ENCODE measurements around the gene CCN5. TPM values are rescaled to one million over a fixed set of nuclear protein-coding genes. Genes with fewer than 3 reads are reported as not detected.

CCN5 gene
- total and polyA plus RNA-seq, 2 of the 8 experiments (the other 6 are each of a cell fraction or from before 2014, with no cell fraction given): not detected

DNA sequence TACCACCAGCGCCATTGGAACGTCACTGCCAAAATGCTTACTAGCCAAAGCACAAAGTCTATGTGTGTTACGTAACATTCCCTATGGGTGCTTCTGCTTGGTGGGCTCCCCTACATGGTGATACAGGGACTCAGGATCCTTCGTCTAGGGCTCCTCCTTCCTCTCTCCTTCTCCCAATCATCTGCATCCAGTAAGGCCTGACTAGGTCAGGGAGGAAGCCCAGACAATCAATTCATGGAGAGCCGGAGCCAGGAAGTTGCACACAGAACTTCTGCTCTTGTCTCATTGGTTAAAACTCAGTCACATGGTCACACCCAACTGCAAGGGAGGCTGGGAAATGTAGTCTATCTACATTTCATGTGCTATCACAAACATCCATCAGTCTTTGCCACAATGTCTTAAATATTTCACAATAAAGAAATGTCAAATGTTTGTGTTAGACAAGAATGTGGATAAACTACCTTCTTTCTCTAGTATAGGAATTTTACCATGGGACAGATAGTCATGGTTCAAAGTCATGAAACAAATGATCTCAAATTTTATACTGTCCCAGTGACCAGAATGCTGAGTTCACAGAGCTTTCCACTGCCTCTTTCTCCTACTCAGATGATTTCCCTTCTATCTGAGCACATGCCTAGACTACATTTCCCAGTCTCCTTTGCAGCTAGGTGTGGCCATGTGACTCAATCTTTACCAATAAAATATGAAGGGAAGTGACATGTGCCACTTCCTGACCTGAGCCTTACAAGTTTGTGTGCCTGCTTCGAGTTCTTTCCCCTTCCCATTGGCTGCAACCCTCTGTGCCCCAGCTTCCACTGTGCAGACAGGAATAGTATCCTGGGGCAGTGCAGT lies 21.2 kb downstream of the CCN5 start (continued):
- no peak for TF ChIP-seq BACH1 (IDR thresholded peaks at IDR 0.05; ENCODE audit: low read length)
- peak in 1 of 3 experiments; percentile 25; a peak in 1 of 4 replicates for TF ChIP-seq CTCF (IDR thresholded peaks at IDR 0.05; ENCODE audit: control extremely low read depth in 1 of 3, insufficient read depth in 1 of 3, low read depth in 1 of 3, low read length in 3 of 3)
- TF ChIP-seq SIX5 (IDR thresholded peaks at IDR 0.05; ENCODE audit: low read depth, low read length): peak; percentile 87
- TF ChIP-seq TAF7 (optimal IDR thresholded peaks at IDR 0.05; ENCODE audit: borderline replicate concordance, low read depth, low read length): no peak
- TF ChIP-seq SP2 (IDR thresholded peaks at IDR 0.05; ENCODE audit: low read length): no peak
- no peak for TF ChIP-seq SUZ12 (IDR thresholded peaks at IDR 0.05; ENCODE audit: low read length)
- TF ChIP-seq GABPA (IDR thresholded peaks at IDR 0.05; ENCODE audit: borderline replicate concordance, insufficient read depth, low read length): no peak
- peak; percentile 73; the same call in 1 of the 2 replicates for TF ChIP-seq ATF3 (IDR thresholded peaks at IDR 0.05; ENCODE audit: insufficient read depth, low read depth, low read length)
- no peak for TF ChIP-seq EGR1 (IDR thresholded peaks at IDR 0.05; ENCODE audit: borderline replicate concordance, low read depth, low read length)
- no peak for TF ChIP-seq JUN (IDR thresholded peaks at IDR 0.05; ENCODE audit: low read depth, low read length)
- peak; percentile 74; the same call in 1 of the 2 replicates for TF ChIP-seq SP1 (IDR thresholded peaks at IDR 0.05; ENCODE audit: low read depth, low read length)
- no peak for TF ChIP-seq FOSL1 (IDR thresholded peaks at IDR 0.05; ENCODE audit: insufficient read depth, low read depth, low read length)
- TF ChIP-seq SIN3A (conservative IDR thresholded peaks at IDR 0.05 in 1 of 2, IDR thresholded peaks at IDR 0.05 in 1 of 2; ENCODE audit: low read depth in 1 of 2, low read length in 2 of 2): peak in 1 of 2 experiments; percentile 43; a peak in 1 of 4 replicates
- TF ChIP-seq SRF (IDR thresholded peaks at IDR 0.05; ENCODE audit: low read depth, low read length): 0 out of 2 replicates have a peak, but pooled peaks have one; percentile 18
- peak; percentile 21; the same call in 1 of the 2 replicates for TF ChIP-seq TAF1 (IDR thresholded peaks at IDR 0.05; ENCODE audit: low read depth, low read length)
- TF ChIP-seq NRF1 (IDR thresholded peaks at IDR 0.05; ENCODE audit: low read depth, low read length): no peak
- TF ChIP-seq POLR2AphosphoS5 (IDR thresholded peaks at IDR 0.05; ENCODE audit: low read depth, low read length): no peak

All from H1 (cell line).